H9 (cell line): ENCODE data around the gene TMEM87A. TPM values are rescaled to one million over a fixed set of nuclear protein-coding genes. Genes with fewer than 3 reads are reported as not detected.

Source experiments
- DNase-seq: peaks from one replicate; pipeline ENCODE4 v3.0.0-alpha.2; 2017
- H2AFZ ChIP-seq: one replicate; pipeline ENCODE4 v1.6.1; 2013; ENCODE audit warnings: mild to moderate bottlenecking, low read length, control low read depth, moderate library complexity
- H2AK5ac ChIP-seq: 2 replicates; pipeline ENCODE4 v1.6.1; 2013; ENCODE audit warnings: low read length, control low read depth, mixed read lengths; ENCODE audit not compliant: insufficient read length
- H2BK120ac ChIP-seq: one replicate; pipeline ENCODE4 v1.6.1; 2013; ENCODE audit warnings: low read depth, mild to moderate bottlenecking, low read length, control low read depth, inconsistent platforms; ENCODE audit not compliant: poor library complexity, severe bottlenecking
- H2BK12ac ChIP-seq: 2 replicates; pipeline ENCODE4 v1.6.1; 2013; ENCODE audit warnings: low read length, control low read depth, mixed read lengths, low read depth; ENCODE audit not compliant: insufficient read length
- H2BK15ac ChIP-seq: 2 replicates; pipeline ENCODE4 v1.6.1; 2013; ENCODE audit warnings: low read depth, low read length, control low read depth
- H2BK20ac ChIP-seq: one replicate; pipeline ENCODE4 v1.6.1; 2013; ENCODE audit warnings: low read depth, mild to moderate bottlenecking, low read length, control low read depth, inconsistent platforms; ENCODE audit not compliant: poor library complexity, severe bottlenecking
- H2BK5ac ChIP-seq: 2 replicates; pipeline ENCODE4 v1.6.1; 2013; ENCODE audit warnings: low read length, control low read depth, mixed read lengths; ENCODE audit not compliant: insufficient read length
- H3K14ac ChIP-seq: 2 replicates; pipeline ENCODE4 v1.6.1; 2013; ENCODE audit warnings: low read length, control low read depth; ENCODE audit not compliant: insufficient read depth
- H3K18ac ChIP-seq: 2 replicates; pipeline ENCODE4 v1.6.1; 2013; ENCODE audit warnings: low read depth, mild to moderate bottlenecking, mixed read lengths, low read length, control low read depth; ENCODE audit not compliant: insufficient read length
- H3K23ac ChIP-seq: 2 replicates; pipeline ENCODE4 v1.6.1; 2013; ENCODE audit warnings: low read length, control low read depth, mixed read lengths, low read depth; ENCODE audit not compliant: insufficient read length
- H3K23me2 ChIP-seq: 2 replicates; pipeline ENCODE4 v1.6.1; 2013; ENCODE audit warnings: low read depth, mild to moderate bottlenecking, mixed read lengths, low read length, control low read depth; ENCODE audit not compliant: insufficient read length, poor library complexity, severe bottlenecking
- H3K27ac ChIP-seq: 2 replicates; pipeline ENCODE4 v1.5.1; 2013; ENCODE audit warnings: low read length, control low read depth, mixed read lengths, low read depth; ENCODE audit not compliant: insufficient read length
- H3K27me3 ChIP-seq: 2 replicates; pipeline ENCODE4 v1.6.1; 2013; ENCODE audit warnings: low read length, control low read depth, inconsistent platforms; ENCODE audit not compliant: insufficient read depth
- H3K4ac ChIP-seq: 2 replicates; pipeline ENCODE4 v1.6.1; 2013; ENCODE audit warnings: low read depth, mild to moderate bottlenecking, control low read depth, inconsistent platforms, low read length, moderate library complexity
- H3K4me1 ChIP-seq: 2 replicates; pipeline ENCODE4 v1.6.1; 2013; ENCODE audit warnings: low read length, control low read depth, inconsistent platforms; ENCODE audit not compliant: insufficient read depth
- H3K4me2 ChIP-seq: 2 replicates; pipeline ENCODE4 v1.6.1; 2013; ENCODE audit warnings: low read length, control low read depth, mixed read lengths; ENCODE audit not compliant: insufficient read length, insufficient read depth
- H3K56ac ChIP-seq: 2 replicates; pipeline ENCODE4 v1.6.1; 2013; ENCODE audit warnings: low read depth, mild to moderate bottlenecking, mixed read lengths, low read length, control low read depth; ENCODE audit not compliant: insufficient read length
- H3K79me1 ChIP-seq: 2 replicates; pipeline ENCODE4 v1.6.1; 2013; ENCODE audit warnings: low read depth, mild to moderate bottlenecking, moderate library complexity, low read length, control low read depth, inconsistent platforms; ENCODE audit not compliant: insufficient read depth, poor library complexity, severe bottlenecking
- H3K79me2 ChIP-seq: 2 replicates; pipeline ENCODE4 v1.6.1; 2013; ENCODE audit warnings: low read length, control low read depth, inconsistent platforms; ENCODE audit not compliant: insufficient read depth
- H3K9ac ChIP-seq: 2 replicates; pipeline ENCODE4 v1.6.1; 2013; ENCODE audit warnings: low read length, control low read depth, mixed read lengths; ENCODE audit not compliant: insufficient read length; ENCODE audit errors: extremely low read depth
- H3K9me3 ChIP-seq: one replicate; pipeline ENCODE4 v1.6.1; 2013; ENCODE audit warnings: low read depth, low read length, inconsistent platforms; ENCODE audit not compliant: control insufficient read depth
- H3T11ph ChIP-seq: one replicate; pipeline ENCODE4 v1.6.1; 2013; ENCODE audit warnings: mild to moderate bottlenecking, low read length, control low read depth, inconsistent platforms
- H4K20me1 ChIP-seq: one replicate; pipeline ENCODE4 v1.6.1; 2013; ENCODE audit not compliant: control insufficient read depth, insufficient read length, insufficient read depth
- H4K5ac ChIP-seq: 2 replicates; pipeline ENCODE4 v1.6.1; 2013; ENCODE audit warnings: low read depth, mild to moderate bottlenecking, mixed read lengths, low read length, control low read depth; ENCODE audit not compliant: insufficient read length
- H4K8ac ChIP-seq: replicated peaks from 2 replicates; pipeline ENCODE4 v1.6.1; 2013; ENCODE audit warnings: low read length, control low read depth, mixed read lengths, low read depth; ENCODE audit not compliant: insufficient read length
- H4K91ac ChIP-seq: 2 replicates; pipeline ENCODE4 v1.6.1; 2013; ENCODE audit warnings: low read depth, mild to moderate bottlenecking, moderate library complexity, mixed read lengths, low read length, control low read depth; ENCODE audit not compliant: insufficient read length
- H3K27ac Mint-ChIP-seq, 3 experiments: 2 replicates in 2 of 3; 3 replicates in 1 of 3; pipeline ENCODE4 v1.8.0; 2020 to 2021; ENCODE audit warnings: mixed read lengths in 3 of 3, mild to moderate bottlenecking in 1 of 3, moderate library complexity in 1 of 3
- H3K27me3 Mint-ChIP-seq: 2 replicates; pipeline ENCODE4 v1.8.0; 2021; ENCODE audit warnings: low read depth, mild to moderate bottlenecking, moderate library complexity, mixed read lengths
- H3K36me3 Mint-ChIP-seq, 3 experiments: 2 replicates in 2 of 3; 3 replicates in 1 of 3; pipeline ENCODE4 v1.8.0; 2020 to 2021; ENCODE audit warnings: low read depth in 3 of 3, mixed read lengths in 3 of 3; ENCODE audit not compliant: insufficient read depth in 1 of 3
- H3K4me1 Mint-ChIP-seq, 2 experiments: 2 replicates each; pipeline ENCODE4 v1.8.0; 2020; ENCODE audit warnings: mixed read lengths in 2 of 2
- H3K4me3 Mint-ChIP-seq, 2 experiments: 2 replicates in 1 of 2; 3 replicates in 1 of 2; pipeline ENCODE4 v1.8.0; 2020 to 2021; ENCODE audit warnings: mild to moderate bottlenecking in 2 of 2, mixed read lengths in 2 of 2, moderate library complexity in 1 of 2
- H3K9me3 Mint-ChIP-seq, 2 experiments: 2 replicates in 1 of 2; 3 replicates in 1 of 2; pipeline ENCODE4 v1.8.0; 2020; ENCODE audit warnings: mild to moderate bottlenecking in 2 of 2, mixed read lengths in 2 of 2, moderate library complexity in 1 of 2
- CTCF ChIP-seq: fragments of 200-600 bp; sonication (generic); conservative IDR thresholded peaks from 3 replicates; pipeline ENCODE4 v1.8.0; 2021; ENCODE audit warnings: antibody characterized with exemption, mild to moderate bottlenecking
- WGBS: extraction: QIAGEN DNeasy Blood & Tissue Kit; methylation state at CpG from one replicate; pipeline ENCODE4 v1.1.7; 2013; ENCODE audit warnings: missing lambda C conversion rate, low lambda C conversion rate, mixed read lengths; ENCODE audit not compliant: insufficient read length; ENCODE audit errors: extremely low coverage; 5-methylcytosine and 5-hydroxymethylcytosine counted together
- total RNA-seq: library from RNA; stranded (reverse); gene quantifications from 2 replicates; pipeline ENCODE4 v1.2.1, GENCODE V29; 2021

The TMEM87A gene
- total RNA-seq, 1 experiment from 2014 or later = 46.7 TPM

GRCh38 chr15:42264795-42265194 lies 8.4 kb downstream of the TMEM87A start:
- Histone ChIP-seq H4K8ac (no peak overlapping the region), H3T11ph (no peak overlapping the region), H3K4me1 (no peaks in the 10 kb centered on the region), H2BK15ac (no peak overlapping the region), H2AFZ (no peak overlapping the region), H2BK20ac (no peak overlapping the region), H3K9me3 (no peaks in the 10 kb centered on the region), H2BK120ac (no peak overlapping the region), H3K79me2 (no peaks in the 10 kb centered on the region), H3K18ac (no peak overlapping the region), H3K23ac (no peak overlapping the region), H3K9ac (no peak overlapping the region), H3K79me1 (no peaks in the 10 kb centered on the region), H3K4ac (no peak overlapping the region), H3K56ac (no peak overlapping the region), H3K23me2 (no peaks in the 10 kb centered on the region), H3K27ac (no peak overlapping the region), H3K14ac (no peak overlapping the region), H3K27me3 (no peaks in the 10 kb centered on the region), H4K20me1 (no peaks in the 10 kb centered on the region), H4K5ac (no peak overlapping the region), H3K4me2 (no peak overlapping the region), H4K91ac (no peak overlapping the region), H2AK5ac (no peak overlapping the region), H2BK12ac (no peak overlapping the region), H2BK5ac (no peak overlapping the region)
- Mint-ChIP-seq H3K27me3 (no peaks in the 10 kb centered on the region), H3K36me3 (peaks cover 49 to 80% (median 70%) of the 10 kb centered on the region in 3 experiments), H3K27ac (no peak overlapping the region), H3K9me3 (peaks cover 0 to under 1% of the 10 kb centered on the region in 2 experiments; a peak in 1 of 5 replicates), H3K4me3 (no peak overlapping the region), H3K4me1 (no peaks in the 10 kb centered on the region)
- DNase-seq = no peak
- no CpG with 5 or more reads among the region's 5 CpGs for WGBS
- no peak for TF ChIP-seq CTCF
